ENCODE measurements around the gene NEMP2. TPM values are rescaled to one million over a fixed set of nuclear protein-coding genes. Genes with fewer than 3 reads are reported as not detected.

NEMP2 gene
- total RNA-seq, 1 donor from 2014 or later: 9.8 TPM

- no peak overlapping the region for H3K27ac Mint-ChIP-seq (ENCODE audit: unreplicated experiment)
- TF ChIP-seq, protein P1, sequence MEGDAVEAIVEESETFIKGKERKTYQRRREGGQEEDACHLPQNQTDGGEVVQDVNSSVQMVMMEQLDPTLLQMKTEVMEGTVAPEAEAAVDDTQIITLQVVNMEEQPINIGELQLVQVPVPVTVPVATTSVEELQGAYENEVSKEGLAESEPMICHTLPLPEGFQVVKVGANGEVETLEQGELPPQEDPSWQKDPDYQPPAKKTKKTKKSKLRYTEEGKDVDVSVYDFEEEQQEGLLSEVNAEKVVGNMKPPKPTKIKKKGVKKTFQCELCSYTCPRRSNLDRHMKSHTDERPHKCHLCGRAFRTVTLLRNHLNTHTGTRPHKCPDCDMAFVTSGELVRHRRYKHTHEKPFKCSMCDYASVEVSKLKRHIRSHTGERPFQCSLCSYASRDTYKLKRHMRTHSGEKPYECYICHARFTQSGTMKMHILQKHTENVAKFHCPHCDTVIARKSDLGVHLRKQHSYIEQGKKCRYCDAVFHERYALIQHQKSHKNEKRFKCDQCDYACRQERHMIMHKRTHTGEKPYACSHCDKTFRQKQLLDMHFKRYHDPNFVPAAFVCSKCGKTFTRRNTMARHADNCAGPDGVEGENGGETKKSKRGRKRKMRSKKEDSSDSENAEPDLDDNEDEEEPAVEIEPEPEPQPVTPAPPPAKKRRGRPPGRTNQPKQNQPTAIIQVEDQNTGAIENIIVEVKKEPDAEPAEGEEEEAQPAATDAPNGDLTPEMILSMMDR (conservative IDR thresholded peaks at IDR 0.05): no peak
- H3K27me3 Mint-ChIP-seq (ENCODE audit: low read depth): no peaks in the 10 kb centered on the region
- peaks cover 28% of the 10 kb centered on the region for H3K9me3 Mint-ChIP-seq
- peaks cover 53% of the 10 kb centered on the region for H3K36me3 Mint-ChIP-seq (ENCODE audit: low read depth)
- H3K4me1 Mint-ChIP-seq: peaks cover 26% of the 10 kb centered on the region
- H3K4me3 Mint-ChIP-seq: no peak overlapping the region
- DNase-seq (ENCODE audit: low read depth, low spot score): no peak
These were observed 3.2 kb upstream of the NEMP2 start for GRCh38 chr2:190537765-190538164.

- H3K36me3 Mint-ChIP-seq (ENCODE audit: low read depth): peaks cover 38% of the 10 kb centered on the region
- peaks cover 28% of the 10 kb centered on the region for H3K4me1 Mint-ChIP-seq
- H3K4me3 Mint-ChIP-seq: peak overlapping the region; percentile 87
- no peak for DNase-seq (ENCODE audit: low read depth, low spot score)
- TF ChIP-seq, protein P1 (conservative IDR thresholded peaks at IDR 0.05): no peak
- peak overlapping the region; percentile 45 for H3K27ac Mint-ChIP-seq (ENCODE audit: unreplicated experiment)
- no peaks in the 10 kb centered on the region for H3K27me3 Mint-ChIP-seq (ENCODE audit: low read depth)
- H3K9me3 Mint-ChIP-seq: peaks cover 17% of the 10 kb centered on the region
These were observed 1.1 kb upstream of the NEMP2 start for GRCh38 chr2:190535586-190535985.

DNA sequence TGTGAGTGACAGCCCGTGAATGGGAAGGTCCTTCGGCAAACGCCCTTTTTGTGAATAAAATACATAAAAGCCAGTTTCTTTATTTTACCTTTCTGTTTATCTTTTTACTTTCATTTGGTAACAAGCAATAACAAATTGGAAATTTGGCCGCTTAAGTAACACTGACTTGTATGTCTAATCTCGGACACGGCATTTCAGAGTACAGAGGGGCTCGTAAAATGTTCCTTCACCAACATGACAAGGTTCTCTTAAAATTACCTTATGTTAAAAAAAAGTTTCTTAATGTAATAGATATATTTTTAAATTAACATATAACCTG, 558 bp upstream of the NEMP2 start:
- Mint-ChIP-seq H3K4me1 (peaks cover 34% of the 10 kb centered on the region), H3K9me3 (peaks cover 16% of the 10 kb centered on the region), H3K36me3 (ENCODE audit: low read depth) (peaks cover 34% of the 10 kb centered on the region), H3K4me3 (peak overlapping the region; percentile 87), H3K27ac (ENCODE audit: unreplicated experiment) (peak overlapping the region; percentile 43), H3K27me3 (ENCODE audit: low read depth) (no peaks in the 10 kb centered on the region)
- TF ChIP-seq, protein P1 (conservative IDR thresholded peaks at IDR 0.05): no peak
- no peak for DNase-seq (ENCODE audit: low read depth, low spot score)

DNA sequence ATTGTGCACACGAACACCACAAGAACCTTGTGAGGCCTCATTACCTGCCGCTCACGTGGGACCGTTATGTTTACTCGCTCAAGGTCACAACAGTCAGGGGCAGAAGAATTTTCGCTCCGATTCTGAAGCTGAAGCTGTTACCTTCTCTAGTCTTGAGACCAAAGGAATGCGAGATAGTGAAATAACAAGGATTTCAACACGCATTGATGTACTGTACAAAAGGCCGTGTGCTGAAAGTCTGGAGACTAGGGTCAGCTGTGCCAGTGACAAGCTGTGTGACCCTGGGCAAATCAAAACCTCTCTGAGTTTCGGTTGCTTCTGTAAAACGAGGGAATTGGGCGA, 583 bp downstream of the NEMP2 start:
- H3K4me1 Mint-ChIP-seq: peaks cover 42% of the 10 kb centered on the region
- peaks cover 26% of the 10 kb centered on the region for H3K36me3 Mint-ChIP-seq (ENCODE audit: low read depth)
- peaks cover 8% of the 10 kb centered on the region for H3K9me3 Mint-ChIP-seq
- no peaks in the 10 kb centered on the region for H3K27me3 Mint-ChIP-seq (ENCODE audit: low read depth)
- TF ChIP-seq, protein P1 (conservative IDR thresholded peaks at IDR 0.05): no peak
- DNase-seq (ENCODE audit: low read depth, low spot score): no peak
- peak overlapping the region; percentile 99 for H3K27ac Mint-ChIP-seq (ENCODE audit: unreplicated experiment)
- H3K4me3 Mint-ChIP-seq: peak overlapping the region; percentile 96

GRCh38 chr2:190533175-190533967, 1.2 kb downstream of the NEMP2 start:
- Mint-ChIP-seq H3K4me1 (peaks cover 48% of the 10 kb centered on the region), H3K36me3 (ENCODE audit: low read depth) (peaks cover 21% of the 10 kb centered on the region), H3K27ac (ENCODE audit: unreplicated experiment) (no peak overlapping the region), H3K4me3 (peak overlapping the region; percentile 96), H3K9me3 (peaks cover 3% of the 10 kb centered on the region), H3K27me3 (ENCODE audit: low read depth) (no peaks in the 10 kb centered on the region)
- TF ChIP-seq, protein P1 (conservative IDR thresholded peaks at IDR 0.05): no peak
- DNase-seq (ENCODE audit: low read depth, low spot score): no peak
